NCI-H128 (cell line): ENCODE results near the gene GART.
"Not testable (repeated sequence)": the region's sequence is repeated elsewhere in the genome, so short reads cannot be mapped to it uniquely, and the experiment has no call there.

Experiments used
- DNase-seq: peaks from one replicate; lab custom pipeline; 2025; ENCODE audit not compliant: unreplicated experiment; lab: John Stamatoyannopoulos, UW

GART gene

DNA sequence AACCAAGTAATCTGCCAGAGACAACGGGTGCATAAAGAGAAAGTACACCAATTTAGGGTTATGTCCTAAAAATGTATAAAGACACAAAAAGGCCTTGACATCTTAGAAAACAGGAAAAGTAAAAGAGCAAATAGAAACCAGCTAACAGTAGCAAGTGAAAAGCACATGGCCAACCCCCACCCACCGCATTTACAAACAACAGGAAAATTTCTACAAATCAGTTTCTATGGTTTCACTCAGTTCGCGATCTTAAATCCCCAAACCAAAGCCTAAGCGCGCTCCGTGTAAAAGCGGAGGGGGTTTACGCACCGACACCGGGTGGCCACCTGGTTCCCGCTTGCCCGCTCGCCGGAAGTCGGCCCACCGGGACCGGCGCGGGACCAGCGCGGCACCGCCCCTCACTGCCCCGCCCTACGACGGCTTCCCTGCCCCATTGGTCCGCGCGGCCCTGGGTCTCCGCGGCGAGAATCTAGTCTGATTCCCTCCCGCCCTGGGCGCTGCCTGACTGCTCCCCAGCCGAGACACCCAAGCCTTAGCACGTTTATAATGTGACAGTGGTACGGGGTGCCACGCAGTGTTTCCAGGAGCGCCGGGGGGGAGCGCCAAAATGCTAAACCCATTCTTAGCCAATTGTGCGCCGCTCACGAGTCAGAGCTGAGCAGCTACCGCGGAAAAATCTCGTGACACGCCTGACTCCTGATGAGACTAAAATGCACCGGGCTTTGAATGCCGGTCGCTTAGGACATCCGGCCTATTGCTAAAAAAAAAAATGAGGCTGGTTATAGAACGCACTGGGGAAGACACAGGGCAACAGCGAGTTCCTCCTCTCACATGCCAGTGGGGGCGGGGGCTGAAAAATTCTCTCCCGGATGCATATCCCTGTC is at the start of gene GART:
GART (minus strand) TSS at position 362 of the 884 bp plus-strand sequence. CDS start 2,802 bp downstream, outside the sequence.
- peak; percentile 64 for DNase-seq

DNA sequence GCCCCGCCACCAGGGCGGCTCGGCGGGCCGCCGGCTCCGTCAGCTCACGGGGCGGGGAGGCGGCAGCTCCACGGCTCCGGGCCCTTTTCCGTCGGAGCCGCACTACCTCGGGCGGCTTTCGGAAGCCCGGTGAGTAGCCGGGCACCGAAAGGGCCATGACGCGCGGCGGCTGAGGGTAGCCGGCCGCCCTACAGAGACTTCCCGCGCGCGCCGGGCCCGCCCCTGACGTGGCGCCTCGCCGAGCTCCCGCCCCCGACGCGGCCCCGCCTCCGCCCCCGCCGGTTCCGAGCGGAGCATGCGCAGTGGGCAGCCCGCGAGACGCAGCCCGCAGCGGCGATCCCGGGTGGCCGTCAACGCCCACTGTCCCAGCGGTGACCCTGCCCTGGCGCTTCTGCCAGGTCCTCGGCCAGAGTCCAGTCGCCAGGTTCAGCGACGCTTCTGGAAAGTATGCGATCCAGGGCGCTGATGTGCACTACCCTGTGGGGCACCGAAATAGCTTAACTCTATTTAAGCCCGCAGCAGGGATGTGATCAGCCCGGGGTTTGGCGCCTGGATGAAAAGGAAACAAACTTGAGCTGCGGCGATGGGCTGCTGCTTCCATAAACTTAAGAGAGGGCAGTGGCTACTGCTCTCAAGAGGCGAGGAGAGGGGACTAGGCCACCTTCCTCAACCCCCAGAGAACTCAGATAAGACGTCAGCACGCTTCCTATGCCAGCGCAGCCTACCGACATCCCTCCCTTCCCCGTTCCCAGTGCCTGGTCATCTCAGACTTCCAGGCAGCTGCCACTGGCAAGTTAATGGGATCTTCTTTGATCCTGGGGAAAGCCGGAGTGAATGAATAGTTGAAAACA is 46.8 kb upstream of the GART start, which contains the start of gene DONSON:
DONSON (minus strand) TSS at position 200 of the 851 bp plus-strand sequence; CDS start at position 157, 43 bp downstream.
- peak; percentile 78 for DNase-seq

DNA sequence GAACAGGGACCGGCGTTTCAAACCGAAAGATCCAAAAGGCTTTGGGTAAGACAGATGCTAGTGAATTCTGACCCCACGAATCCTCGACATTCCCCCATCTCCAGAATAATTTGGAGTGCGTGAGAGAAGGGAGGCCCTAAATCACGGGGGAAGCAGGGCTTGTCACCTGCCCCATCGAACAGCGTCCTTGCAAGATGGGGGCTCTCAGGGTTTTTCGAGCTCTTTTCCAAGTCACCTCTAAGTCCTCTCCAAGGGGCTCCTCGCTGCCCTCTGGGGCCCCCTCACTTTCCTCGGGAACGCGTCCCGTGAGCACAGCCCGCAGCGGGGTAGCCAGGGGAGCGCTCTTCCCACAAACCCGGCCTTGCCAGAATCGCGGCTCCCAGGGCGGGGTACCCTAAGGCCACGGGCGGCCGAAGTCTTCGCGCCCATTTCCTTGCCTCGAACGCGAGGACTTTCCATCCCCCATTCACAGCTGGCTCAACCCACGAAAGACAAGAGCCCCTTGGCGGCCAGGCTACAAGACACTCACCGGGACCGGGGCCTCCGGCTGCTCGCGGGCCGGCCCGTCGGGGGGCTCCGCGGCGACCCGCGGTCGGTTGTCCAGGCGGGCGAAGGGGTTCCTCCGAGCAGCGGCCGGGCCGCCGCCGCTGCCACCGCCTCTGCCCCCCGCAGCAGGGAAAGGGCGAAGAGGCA is 46.0 kb upstream of the GART start:
- no peak for DNase-seq

DNA sequence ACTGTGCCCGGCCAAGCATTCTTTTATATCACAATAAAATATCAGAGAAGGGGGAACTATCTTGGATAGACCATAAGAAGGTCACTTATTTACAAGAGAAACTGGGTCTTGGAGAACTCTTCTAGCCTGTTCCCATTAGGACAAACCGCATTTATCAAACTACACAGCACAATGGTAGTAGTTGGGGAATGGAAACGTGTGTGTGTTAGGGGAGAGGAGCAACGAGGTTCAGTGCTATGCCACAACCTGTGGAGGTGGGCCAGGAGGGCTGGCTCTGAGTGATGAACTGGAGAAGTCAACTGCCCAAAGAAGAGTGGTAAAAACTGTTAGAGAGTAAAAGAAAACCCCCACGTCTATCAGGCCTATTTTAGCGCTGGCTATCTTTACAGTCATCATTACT is 45.0 kb upstream of the GART start:
- no peak for DNase-seq

DNA sequence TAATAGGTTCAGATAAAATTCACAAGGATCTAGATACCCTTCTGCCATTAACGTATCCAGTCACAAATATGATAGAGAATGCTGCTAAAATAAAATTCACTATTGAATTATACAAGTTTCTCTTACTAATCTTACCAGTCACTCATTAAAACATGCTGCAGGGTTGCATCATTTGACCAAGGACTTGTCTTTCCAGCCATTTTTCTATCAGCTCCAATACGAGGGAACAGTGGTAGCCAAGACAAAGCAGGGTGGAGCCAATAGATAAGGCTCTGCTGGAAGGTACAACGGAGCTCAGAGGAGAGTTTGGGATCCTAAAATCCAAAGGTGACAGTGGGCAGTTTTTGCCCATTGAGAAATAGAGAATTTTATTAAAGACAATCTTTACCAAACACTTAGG is 42.5 kb upstream of the GART start:
- no peak for DNase-seq

DNA sequence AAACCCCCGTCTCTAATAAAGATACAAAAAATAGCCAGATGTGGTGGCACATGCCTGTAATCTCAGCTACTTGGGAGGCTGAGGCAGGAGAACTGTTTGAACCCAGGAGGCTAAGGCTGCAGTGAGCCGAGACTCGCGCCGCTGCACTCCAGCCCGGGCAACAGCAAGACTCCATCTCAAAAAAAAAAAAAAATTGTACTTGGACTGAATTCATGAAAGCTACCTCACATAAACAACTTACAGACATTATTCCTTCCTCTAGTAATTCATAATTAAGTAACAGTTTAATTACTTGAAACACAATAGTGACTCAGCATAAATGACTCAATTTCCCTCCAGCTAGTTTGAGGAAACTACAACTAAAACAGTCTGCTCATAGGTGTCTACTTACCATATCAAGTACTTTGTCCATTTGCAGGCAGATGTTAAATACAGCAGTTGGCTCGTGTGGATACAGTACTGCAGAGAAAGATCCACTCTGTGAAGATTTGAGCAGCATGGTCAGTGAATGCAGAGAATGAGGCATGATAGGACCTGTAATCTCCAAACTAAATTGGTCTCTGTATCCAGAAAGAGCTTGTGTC is 37.1 kb upstream of the GART start:
- DNase-seq = no peak

DNA sequence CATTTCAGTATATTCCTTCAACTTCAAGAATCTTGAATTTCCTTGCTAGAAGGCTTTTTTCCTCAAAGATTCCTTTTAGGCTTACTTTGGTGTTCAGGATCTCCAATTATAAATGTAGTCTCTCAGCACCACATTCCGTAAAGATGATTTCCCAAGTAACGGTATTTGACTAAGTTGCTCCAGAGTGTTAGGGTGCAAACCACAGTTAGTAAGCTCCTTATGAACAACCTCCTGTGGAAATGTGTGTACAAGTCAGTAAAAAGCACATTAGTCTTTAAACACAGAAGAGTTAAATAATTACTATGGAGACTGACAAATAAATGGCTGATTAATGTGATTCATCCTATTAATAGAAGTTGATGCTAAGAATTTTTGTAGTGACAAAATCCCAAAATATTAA is 36.3 kb upstream of the GART start:
- no peak for DNase-seq

DNA sequence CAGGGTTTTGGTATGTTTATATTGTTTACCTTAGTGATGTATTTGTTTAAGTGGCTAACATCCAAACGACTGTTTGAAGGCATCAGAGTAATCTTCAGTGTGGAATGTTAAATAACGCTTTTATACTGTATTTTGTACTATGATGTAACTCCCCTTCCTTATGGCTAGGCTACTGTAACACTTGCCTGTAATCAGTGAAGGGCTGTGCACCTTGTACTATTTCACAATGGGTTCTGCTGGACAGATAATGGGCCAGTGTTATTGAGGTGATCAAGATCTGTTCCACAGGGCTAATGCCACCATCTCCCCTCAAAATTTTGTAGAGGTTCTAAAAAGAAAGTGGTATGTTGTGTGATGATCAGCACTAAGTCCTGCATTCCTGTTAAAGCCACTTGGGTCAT is 34.8 kb upstream of the GART start:
- not testable (repeated sequence) for DNase-seq

DNA sequence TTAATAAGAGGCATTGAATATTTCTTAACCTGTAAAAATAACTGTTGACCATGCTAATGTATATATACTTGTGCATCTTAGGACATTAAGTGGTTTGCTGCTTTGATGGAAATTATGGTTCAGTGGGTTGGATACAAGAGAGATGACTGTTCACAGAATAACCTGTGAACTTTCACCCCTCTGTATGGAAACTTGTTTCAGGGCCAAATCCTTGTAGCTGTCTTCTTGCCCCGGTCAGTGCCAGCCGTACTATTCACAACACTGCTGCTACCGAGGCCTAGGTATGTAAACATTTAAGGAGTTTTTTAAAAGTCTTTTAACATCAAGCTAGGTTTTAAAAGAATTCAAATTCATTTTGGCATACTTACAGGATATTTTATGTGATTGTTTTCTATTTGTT is 30.4 kb upstream of the GART start:
- DNase-seq = no peak

DNA sequence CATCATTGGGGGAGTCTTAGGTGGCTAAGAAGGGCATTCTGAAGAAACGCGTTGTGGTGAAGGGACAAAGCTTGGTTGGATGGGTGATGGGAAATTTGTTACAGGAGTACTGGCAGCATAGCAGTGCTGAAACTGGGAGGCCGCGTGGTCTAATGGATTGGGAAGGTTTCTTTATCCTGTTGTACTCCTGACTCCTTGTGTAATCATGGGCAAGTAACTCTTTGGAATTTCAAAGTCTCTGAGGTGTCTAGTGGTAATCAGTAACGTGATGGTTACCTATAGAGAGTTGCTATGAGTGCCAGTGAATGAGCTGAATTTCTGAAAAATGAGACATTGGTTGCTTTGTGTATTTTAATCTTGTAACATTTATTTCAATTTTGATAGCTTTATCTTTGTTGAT is 28.1 kb upstream of the GART start:
- no peak for DNase-seq

DNA sequence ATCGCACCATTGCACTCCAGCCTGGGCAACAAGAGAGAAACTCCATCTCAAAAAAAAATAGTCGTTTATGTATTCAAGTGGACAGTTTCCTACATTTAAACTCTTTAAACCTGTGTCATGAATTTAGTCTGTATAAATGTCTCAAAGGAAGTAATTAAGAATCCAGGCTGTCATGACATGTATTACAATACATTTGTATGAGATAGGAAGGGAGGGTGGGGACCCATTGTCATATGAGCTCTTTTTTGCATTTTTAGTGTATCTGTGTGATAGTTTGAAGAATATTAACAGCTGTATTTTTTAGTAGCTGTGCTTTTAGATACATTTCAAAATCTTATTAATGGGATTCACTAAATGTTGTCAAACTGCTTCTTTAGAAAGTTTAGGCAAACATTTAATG is 26.5 kb upstream of the GART start:
- DNase-seq = no peak

DNA sequence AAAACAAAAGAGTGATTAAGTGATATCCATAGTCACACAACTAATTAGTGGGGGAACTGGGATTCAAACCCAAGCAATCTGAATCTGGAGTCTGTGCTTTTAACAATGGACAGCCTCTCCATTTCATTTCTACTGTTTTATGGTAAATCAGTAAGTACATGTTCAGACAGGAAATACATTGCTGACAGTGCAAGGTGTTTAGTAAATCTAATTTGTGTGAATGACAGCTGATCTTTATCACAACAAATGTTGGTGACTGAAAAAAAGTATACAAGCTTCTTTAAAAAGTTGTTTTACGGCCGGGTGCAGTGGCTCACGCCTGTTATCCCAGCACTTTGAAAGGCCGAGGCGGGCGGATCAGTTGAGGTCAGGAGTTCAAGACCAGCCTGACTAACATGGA is 26.0 kb upstream of the GART start:
- DNase-seq = no peak

DNA sequence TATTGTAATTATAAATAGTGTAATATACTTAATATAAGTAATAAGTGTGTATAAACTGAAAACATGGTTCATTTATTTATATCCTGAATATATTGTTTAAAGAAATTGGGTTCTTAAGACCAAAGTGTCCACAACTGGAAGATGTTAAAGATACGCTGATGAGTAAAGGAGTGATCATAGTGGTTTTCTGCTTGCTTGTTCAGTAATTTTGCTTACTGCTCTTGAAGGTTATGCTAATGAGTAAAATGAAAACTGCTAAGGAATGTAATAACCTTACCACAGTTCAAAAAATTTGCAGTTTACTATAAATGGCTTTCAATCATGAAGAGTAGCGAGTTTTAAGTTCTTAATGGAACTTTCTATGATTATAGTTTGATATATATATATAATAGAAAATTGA is 24.6 kb upstream of the GART start:
- no peak for DNase-seq

DNA sequence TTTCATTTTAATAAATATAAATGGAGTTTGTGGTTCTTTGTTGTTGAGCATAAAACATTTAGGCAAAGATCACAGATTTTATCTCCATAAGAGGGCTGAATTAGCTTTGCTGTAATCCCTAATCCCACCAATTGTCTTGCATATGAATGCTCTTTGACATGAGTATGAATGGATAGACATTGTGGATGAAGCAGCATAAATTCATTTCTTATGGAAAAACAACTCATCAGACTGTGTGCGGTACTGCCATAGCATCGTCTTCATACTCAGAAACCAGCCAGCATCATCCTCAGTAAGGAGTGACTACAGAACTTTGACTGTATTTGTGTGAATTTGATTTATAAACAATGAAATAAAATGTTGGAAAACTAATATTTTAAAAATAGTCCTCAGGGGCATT is 20.5 kb upstream of the GART start:
- no peak for DNase-seq

DNA sequence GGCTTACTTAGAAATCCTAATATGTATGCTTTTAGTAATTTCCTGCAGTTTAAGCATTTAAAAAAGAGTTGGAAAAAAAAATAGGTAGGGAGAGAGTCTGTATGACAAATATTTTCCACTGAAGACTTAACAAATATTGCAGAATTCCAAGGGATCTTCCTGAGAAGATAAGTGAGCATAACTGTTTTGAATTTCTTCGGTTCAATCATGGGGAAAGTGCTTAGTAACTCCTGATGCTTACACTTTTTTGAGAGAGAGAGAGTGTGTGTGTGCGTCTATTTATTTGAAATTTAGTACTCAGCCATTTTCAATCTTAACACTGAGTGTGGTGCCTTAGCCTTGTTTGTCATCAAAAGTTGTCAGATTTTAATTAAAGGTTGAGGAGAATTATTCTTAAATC is 19.5 kb upstream of the GART start:
- no peak for DNase-seq

DNA sequence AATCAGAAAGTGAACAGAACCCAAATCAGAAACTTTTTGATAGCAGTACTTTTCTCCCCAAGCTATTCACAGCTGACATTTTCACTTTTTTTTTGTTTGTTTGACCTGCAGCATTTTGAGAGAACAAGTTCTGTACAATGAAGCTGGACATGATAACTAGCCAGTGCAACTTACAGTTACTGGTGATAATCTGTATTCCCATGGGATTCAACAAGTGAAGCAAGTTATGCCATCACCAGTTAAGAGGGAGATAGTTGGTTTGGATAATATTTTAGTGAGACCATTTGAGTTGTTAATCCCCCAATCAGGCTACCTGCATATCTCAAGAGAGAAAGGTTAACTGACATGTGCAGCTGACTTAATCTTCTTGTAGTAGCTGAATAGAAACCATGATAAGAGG is 19.0 kb upstream of the GART start:
- no peak for DNase-seq

DNA sequence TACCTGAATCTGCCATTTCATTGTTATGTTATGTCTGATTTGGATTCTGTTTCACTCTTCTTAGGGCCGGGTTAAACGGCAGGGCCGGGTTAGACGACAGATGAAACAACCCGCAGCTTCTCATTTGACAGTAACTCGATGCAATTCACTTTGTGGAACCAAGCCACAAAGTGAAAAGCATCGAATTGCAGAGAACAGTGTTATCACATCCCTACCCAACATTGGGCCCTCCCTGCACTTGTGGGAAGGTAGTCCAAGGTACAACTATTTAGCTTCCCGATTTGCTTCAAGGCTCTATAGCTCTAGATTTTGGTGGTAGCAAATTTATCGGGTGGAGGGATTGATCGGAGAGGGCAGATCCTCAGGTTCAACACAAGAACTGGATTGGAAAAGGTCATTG is 17.9 kb upstream of the GART start:
- DNase-seq = no peak

DNA sequence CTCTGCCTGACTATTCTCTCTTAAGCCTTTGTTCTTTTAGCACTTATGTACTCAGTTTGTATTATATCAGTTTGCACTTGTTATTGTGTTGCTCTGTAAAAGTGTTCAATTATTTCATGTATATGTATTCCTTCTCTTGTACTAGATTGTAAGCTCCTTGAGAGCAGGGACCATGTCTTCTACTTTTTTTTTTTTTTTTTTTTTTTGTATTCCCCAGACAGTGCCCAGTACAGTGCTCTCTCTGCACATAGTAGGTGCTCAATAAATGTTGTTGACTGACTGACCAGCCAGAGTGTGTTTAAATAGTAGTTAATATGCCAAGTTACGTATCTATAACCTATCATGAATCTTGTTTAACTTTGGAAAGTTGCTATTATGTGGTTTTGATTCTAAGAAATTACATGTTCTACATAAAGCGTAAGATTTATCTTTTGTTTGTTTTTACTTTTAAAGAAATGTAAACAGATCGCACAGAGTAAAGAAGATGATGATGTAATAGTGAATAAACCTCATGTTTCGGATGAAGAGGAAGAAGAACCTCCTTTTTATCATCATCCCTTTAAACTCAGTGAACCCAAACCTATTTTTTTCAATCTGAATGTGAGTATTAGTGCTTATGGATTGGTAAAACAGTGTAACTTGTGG is 17.0 kb upstream of the GART start:
- DNase-seq = no peak

DNA sequence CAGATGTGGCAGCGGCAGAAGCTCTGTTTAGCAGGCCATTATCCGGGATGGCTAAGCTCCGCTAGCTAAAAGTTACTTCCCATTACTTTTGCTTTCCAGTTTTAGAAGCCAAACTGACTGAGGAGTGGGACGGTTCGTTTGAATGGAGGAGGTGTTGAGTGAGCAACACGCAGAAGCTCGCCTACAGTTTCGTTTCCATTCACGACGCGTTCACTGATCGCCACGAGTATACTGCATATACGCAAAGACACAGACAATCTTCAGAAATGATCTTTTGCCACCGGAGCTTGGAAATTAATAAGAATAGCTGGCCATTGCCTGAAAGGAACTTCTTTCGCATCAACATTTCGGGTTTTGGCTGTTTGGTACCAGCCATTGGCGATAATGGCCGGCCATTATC is 15.5 kb upstream of the GART start:
- no peak for DNase-seq

DNA sequence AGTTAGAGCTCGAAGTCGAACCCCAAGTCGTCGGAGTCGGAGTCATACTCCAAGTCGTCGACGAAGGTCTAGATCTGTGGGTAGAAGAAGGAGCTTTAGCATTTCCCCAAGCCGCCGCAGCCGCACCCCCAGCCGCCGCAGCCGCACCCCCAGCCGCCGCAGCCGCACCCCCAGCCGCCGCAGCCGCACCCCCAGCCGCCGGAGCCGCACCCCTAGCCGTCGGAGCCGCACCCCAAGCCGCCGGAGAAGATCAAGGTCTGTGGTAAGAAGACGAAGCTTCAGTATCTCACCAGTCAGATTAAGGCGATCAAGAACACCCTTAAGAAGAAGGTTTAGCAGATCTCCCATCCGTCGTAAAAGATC is 13.0 kb upstream of the GART start:
- DNase-seq = no peak
